Activated naive CD4-positive, alpha-beta T cell treated with anti-CD3 and anti-CD28 coated beads for 36 hours (primary cell): ENCODE results near the gene PATE2. TPM values are rescaled to one million over a fixed set of nuclear protein-coding genes. Genes with fewer than 3 reads are reported as not detected.

Source experiments
- CTCF ChIA-PET: fragments of 350-600 bp; sonication (Branson Sonifier 250); formaldehyde crosslinking; loops from one replicate; lab custom pipeline; 2021; ENCODE audit warnings: antibody characterized with exemption; lab: Charles Lee
- DNase-seq: peaks from one replicate; pipeline ENCODE4 v3.0.0-alpha.2; 2020
- H3K27ac Mint-ChIP-seq: one replicate; pipeline ENCODE4 v1.8.0; 2021; ENCODE audit warnings: mild to moderate bottlenecking, mixed read lengths
- H3K27me3 Mint-ChIP-seq: one replicate; pipeline ENCODE4 v1.8.0; 2021; ENCODE audit warnings: low read depth, mixed read lengths
- H3K36me3 Mint-ChIP-seq: one replicate; pipeline ENCODE4 v1.8.0; 2021; ENCODE audit warnings: low read depth, mixed read lengths
- H3K4me1 Mint-ChIP-seq: one replicate; pipeline ENCODE4 v1.8.0; 2021; ENCODE audit warnings: low read depth, mixed read lengths
- H3K4me3 Mint-ChIP-seq: one replicate; pipeline ENCODE4 v1.8.0; 2021; ENCODE audit warnings: mild to moderate bottlenecking, moderate library complexity, mixed read lengths
- H3K9me3 Mint-ChIP-seq: one replicate; pipeline ENCODE4 v1.8.0; 2021; ENCODE audit warnings: mixed read lengths
- intact Hi-C: fragments of 100-400 bp; cut with micrococcal nuclease; formaldehyde crosslinking; loops from one replicate; pipeline ENCODE4 v1.15.1; 2023
- total RNA-seq, 2 experiments: library from RNA; stranded (reverse); gene quantifications; one replicate each; pipeline ENCODE4 v1.2.3, GENCODE V29; 2021

The PATE2 gene
- total RNA-seq, result not detected

DNA sequence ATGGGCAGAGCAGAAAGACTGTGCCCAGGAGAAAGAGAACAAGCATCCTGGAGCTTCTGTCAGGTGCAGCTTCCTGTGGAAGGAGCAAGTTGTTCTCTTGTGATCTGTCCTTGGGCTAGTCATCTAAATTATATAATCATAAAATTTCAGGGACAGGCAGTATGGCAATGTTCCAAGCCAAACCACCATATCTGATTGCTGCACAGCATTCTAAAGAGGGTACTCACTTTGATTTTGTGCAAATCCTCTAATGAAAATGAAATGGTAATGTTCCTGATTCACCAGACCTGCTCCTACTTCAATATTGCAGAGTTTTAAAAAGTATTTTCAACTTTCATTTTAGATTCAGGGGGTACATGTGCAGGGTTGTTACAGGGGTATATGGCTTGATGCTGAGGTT is at the start of gene PATE2:
Gene PATE2, minus strand, starts transcription at position 101 of the 400 bp plus-strand sequence. Its CDS starts 55 bp downstream, at position 46.
- H3K27me3 Mint-ChIP-seq, result peaks cover 23% of the 10 kb centered on the region
- CTCF ChIA-PET, result no interaction called here
- H3K27ac Mint-ChIP-seq, result no peak within 1 kb of the TSS
- H3K4me1 Mint-ChIP-seq, result no peaks in the 10 kb centered on the region
- peaks cover 1% of the 10 kb centered on the region for H3K9me3 Mint-ChIP-seq
- H3K4me3 Mint-ChIP-seq, result no peak within 1 kb of the TSS
- DNase-seq, result no peak
- intact Hi-C loops, result no loop called here
- no peaks in the 10 kb centered on the region for H3K36me3 Mint-ChIP-seq

DNA sequence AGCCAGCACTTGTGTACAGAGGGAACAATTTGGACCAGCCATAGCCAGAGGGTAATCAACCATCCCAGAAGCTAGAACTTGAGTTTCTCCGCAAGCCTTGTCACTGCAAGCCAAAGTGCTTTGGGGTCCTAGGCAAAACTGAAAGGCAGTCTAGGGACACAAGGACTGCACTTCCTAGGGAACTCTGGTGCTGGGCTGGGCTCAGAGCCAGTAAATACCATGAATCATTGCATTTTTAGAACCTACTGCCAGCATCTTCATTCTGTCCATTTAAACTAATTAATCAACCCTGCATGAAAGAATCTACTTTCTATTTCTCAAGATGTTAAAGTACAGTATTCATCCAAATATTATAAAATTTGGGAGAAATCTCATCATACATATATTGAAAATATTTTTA is 29.3 kb upstream of the PATE2 start:
- intact Hi-C loops, result no loop called here
- H3K27ac Mint-ChIP-seq, result no peak overlapping the region
- CTCF ChIA-PET, result interaction anchor here (0.7 kb wide), 1 partner anchor 11 kb away, joined by 3 read pairs; no protein-coding TSS in a partner anchor
- no peaks in the 10 kb centered on the region for H3K36me3 Mint-ChIP-seq
- H3K9me3 Mint-ChIP-seq, result peaks cover 11% of the 10 kb centered on the region
- no peaks in the 10 kb centered on the region for H3K4me1 Mint-ChIP-seq
- no peak overlapping the region for H3K4me3 Mint-ChIP-seq
- DNase-seq, result no peak
- no peaks in the 10 kb centered on the region for H3K27me3 Mint-ChIP-seq

GRCh38 chr11:125802387-125802786 is 23.8 kb upstream of the PATE2 start:
- Mint-ChIP-seq H3K9me3 (peaks cover 29% of the 10 kb centered on the region), H3K27ac (no peak overlapping the region), H3K27me3 (peaks cover 10% of the 10 kb centered on the region), H3K4me3 (no peak overlapping the region), H3K36me3 (no peaks in the 10 kb centered on the region), H3K4me1 (no peaks in the 10 kb centered on the region)
- no peak for DNase-seq
- CTCF ChIA-PET, result no interaction called here
- intact Hi-C loops, result no loop called here

DNA sequence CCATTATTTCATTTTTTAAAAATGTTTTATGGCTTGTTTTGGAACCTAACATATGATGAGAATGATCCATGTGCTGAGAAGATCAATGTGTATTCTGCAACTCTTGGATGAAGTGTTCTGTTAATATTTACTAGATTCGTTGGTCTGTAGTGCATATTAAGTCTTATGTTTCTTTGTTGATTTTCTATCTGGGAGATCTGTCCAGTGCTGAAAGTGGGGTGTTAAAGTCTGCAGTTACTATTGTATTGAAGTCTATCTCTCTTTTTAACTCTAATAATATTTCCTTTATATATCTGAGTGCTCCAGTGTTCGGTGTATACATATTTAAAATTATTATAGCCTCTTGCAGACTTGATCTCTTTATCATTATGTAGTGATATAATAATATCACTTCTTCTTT is 21.2 kb upstream of the PATE2 start:
- Mint-ChIP-seq H3K36me3 (no peaks in the 10 kb centered on the region), H3K27me3 (peaks cover 10% of the 10 kb centered on the region), H3K27ac (no peak overlapping the region), H3K4me1 (no peaks in the 10 kb centered on the region), H3K9me3 (peaks cover 43% of the 10 kb centered on the region), H3K4me3 (no peak overlapping the region)
- intact Hi-C loops, result no loop called here
- DNase-seq, result no peak
- CTCF ChIA-PET, result no interaction called here

- H3K9me3 Mint-ChIP-seq, result peaks cover 43% of the 10 kb centered on the region
- CTCF ChIA-PET, result no interaction called here
- DNase-seq, result no peak
- H3K4me3 Mint-ChIP-seq, result no peak overlapping the region
- H3K36me3 Mint-ChIP-seq, result no peaks in the 10 kb centered on the region
- H3K4me1 Mint-ChIP-seq, result no peaks in the 10 kb centered on the region
- no peak overlapping the region for H3K27ac Mint-ChIP-seq
- intact Hi-C loops, result no loop called here
- peaks cover 10% of the 10 kb centered on the region for H3K27me3 Mint-ChIP-seq
Observed at GRCh38 chr11:125797641-125798040, 19.0 kb upstream of the PATE2 start.

DNA sequence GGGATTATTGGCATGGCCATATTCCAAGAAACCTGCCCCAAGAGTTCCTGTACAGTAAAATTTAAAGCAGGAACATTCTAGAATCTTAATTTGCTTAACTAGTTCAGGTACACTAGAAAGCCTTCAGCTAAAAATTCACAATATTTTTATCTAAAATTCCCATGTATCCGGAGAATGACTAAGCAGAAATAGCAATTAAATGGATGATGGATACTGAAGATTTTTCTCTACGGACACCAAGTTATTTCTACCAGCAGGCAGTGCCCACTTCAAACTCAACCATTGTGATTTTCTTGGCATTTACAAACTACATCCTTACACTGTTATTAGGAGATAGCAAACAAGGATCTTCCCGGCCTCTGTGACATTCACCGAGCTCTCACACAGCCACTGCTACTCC is 12.2 kb upstream of the PATE2 start:
- no peaks in the 10 kb centered on the region for H3K36me3 Mint-ChIP-seq
- H3K27ac Mint-ChIP-seq, result no peak overlapping the region
- no peaks in the 10 kb centered on the region for H3K27me3 Mint-ChIP-seq
- H3K9me3 Mint-ChIP-seq, result peaks cover 16% of the 10 kb centered on the region
- H3K4me1 Mint-ChIP-seq, result no peaks in the 10 kb centered on the region
- intact Hi-C loops, result no loop called here
- DNase-seq, result no peak
- CTCF ChIA-PET, result no interaction called here
- no peak overlapping the region for H3K4me3 Mint-ChIP-seq

DNA sequence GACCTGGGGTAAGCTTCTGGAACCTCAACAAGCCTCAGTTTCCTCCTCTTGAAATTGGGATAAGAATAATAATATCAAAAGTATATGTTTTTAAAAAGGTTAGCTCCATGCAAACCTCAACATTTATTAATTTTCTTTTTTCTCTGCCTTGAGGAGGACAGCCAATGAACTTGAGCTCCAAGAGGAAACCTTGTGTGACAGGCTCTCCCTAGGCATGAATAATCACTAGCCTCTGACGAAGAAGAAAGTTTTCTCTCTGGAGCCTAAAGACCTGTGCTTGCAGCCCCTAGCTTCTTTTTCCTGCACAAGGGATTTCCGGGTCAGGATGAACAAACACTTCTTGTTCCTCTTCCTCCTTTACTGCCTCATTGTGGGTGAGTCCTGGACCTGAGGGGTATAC is 9.2 kb upstream of the PATE2 start, which contains the start of gene PATE3:
Gene PATE3, plus strand, starts transcription at position 301 of the 400 bp plus-strand sequence. Its CDS starts 25 bp downstream, at position 326.
- intact Hi-C loops, result no loop called here
- no peak for DNase-seq
- H3K27ac Mint-ChIP-seq, result no peak within 1 kb of the TSS

GRCh38 chr11:125784678-125785077 is 6.0 kb upstream of the PATE2 start:
- intact Hi-C loops, result no loop called here
- Mint-ChIP-seq H3K4me1 (no peaks in the 10 kb centered on the region), H3K36me3 (no peaks in the 10 kb centered on the region), H3K27ac (no peak overlapping the region), H3K9me3 (peaks cover 1% of the 10 kb centered on the region), H3K27me3 (peaks cover 12% of the 10 kb centered on the region), H3K4me3 (no peak overlapping the region)
- CTCF ChIA-PET, result no interaction called here
- no peak for DNase-seq

More for the DNA sequence above, 9.2 kb upstream of the PATE2 start, which contains the start of gene PATE3:
- no peaks in the 10 kb centered on the region for H3K36me3 Mint-ChIP-seq
- H3K27me3 Mint-ChIP-seq, result peaks cover 2% of the 10 kb centered on the region
- H3K9me3 Mint-ChIP-seq, result peaks cover 3% of the 10 kb centered on the region
- H3K4me3 Mint-ChIP-seq, result no peak within 1 kb of the TSS
- no peaks in the 10 kb centered on the region for H3K4me1 Mint-ChIP-seq
- CTCF ChIA-PET, result no interaction called here

DNA sequence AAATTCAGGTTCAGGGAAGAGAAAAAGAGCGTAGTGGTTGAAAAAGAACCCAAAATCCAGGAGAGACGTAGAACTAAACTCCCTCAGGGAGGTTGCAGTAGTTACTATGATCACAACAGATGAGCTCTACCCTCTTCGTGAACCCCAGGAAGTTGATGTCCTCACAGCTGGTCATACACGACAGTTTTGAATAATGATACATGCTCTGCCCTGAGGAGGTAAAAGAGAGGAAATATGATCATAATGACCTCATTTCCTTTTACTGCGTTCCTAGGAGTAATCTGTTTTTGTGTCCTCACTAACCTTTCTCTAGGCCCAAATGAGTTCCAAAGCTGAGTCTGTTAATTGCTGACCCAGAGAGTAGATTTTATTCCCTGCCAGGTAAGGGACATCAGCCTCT is 1.3 kb downstream of the PATE2 start:
- Mint-ChIP-seq H3K4me3 (no peak overlapping the region), H3K27me3 (peaks cover 17% of the 10 kb centered on the region), H3K4me1 (no peaks in the 10 kb centered on the region), H3K9me3 (no peaks in the 10 kb centered on the region), H3K36me3 (no peaks in the 10 kb centered on the region), H3K27ac (no peak overlapping the region)
- CTCF ChIA-PET, result no interaction called here
- no peak for DNase-seq
- intact Hi-C loops, result no loop called here

- Mint-ChIP-seq H3K9me3 (no peaks in the 10 kb centered on the region), H3K4me3 (no peak overlapping the region), H3K27ac (no peak overlapping the region), H3K36me3 (no peaks in the 10 kb centered on the region), H3K27me3 (peaks cover 7% of the 10 kb centered on the region), H3K4me1 (no peaks in the 10 kb centered on the region)
- CTCF ChIA-PET, result no interaction called here
- intact Hi-C loops, result no loop called here
- no peak for DNase-seq
Observed at GRCh38 chr11:125773516-125773915, 5.1 kb downstream of the PATE2 start.

GRCh38 chr11:125772834-125773505 is 5.7 kb downstream of the PATE2 start:
- CTCF ChIA-PET, result no interaction called here
- H3K4me3 Mint-ChIP-seq, result no peak overlapping the region

DNA sequence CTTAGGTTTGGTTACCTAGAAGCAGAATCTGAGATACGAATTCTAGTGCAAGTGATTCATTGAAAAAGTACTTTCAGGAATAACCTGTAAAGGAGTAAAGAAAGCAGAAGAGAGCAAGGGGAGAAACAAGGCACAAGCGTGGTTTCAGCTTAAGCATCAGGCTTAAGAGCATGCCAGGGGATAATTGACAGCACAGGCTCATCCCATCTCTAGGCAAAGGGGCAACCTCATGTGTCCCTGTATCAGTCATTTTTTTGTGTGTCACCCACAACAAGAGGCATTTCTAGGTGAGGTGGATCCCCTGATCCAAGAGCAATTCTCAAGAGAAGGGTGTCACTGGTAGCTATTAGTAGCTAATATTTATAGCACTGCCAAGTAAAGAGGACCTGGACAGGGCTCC is 8.0 kb downstream of the PATE2 start:
- CTCF ChIA-PET, result no interaction called here
- H3K36me3 Mint-ChIP-seq, result no peaks in the 10 kb centered on the region
- no peak overlapping the region for H3K4me3 Mint-ChIP-seq
- peaks cover 2% of the 10 kb centered on the region for H3K4me1 Mint-ChIP-seq
- H3K27me3 Mint-ChIP-seq, result peaks cover 6% of the 10 kb centered on the region
- no peaks in the 10 kb centered on the region for H3K9me3 Mint-ChIP-seq
- intact Hi-C loops, result no loop called here
- H3K27ac Mint-ChIP-seq, result no peak overlapping the region
- DNase-seq, result no peak

More at GRCh38 chr11:125772834-125773505, 5.7 kb downstream of the PATE2 start:
- Mint-ChIP-seq H3K36me3 (no peaks in the 10 kb centered on the region), H3K4me1 (peaks cover 1% of the 10 kb centered on the region), H3K27me3 (peaks cover 6% of the 10 kb centered on the region), H3K27ac (no peak overlapping the region), H3K9me3 (no peaks in the 10 kb centered on the region)
- intact Hi-C loops, result no loop called here
- no peak for DNase-seq

DNA sequence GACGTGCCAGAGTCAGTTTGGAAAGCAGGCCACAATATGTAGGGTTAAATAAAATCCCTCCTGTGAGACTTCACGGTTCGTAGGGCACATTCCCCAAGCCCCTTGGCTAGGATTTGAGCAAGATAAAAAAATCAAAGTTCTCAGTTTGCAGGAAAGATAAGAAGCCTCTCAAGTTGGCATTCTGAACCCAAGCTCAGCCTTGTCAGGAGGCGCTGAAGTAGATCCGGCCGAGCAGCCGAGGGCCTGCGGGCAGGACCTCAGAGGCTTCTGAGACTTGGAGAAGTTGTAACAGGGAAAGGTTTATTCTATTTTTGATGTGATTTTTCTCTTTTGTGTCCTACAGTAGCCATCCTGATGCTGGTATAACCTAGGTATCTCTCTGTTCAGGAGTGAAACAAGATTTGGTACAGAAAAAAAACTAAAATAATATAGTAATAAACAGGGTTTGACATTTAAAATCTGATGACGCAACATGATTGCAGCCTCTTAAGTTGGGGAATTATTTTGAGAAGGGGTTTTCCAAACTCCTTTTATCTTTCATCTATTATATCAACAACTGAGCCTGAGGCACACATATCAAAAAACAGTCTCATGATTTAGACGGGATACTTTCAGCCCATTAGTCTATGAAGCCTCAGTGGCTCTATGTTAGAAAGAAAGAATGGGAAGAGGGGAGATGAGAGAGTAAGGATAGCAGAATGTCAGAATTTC is 10.1 kb downstream of the PATE2 start:
- Mint-ChIP-seq H3K27me3 (peaks cover 6% of the 10 kb centered on the region), H3K4me3 (no peak overlapping the region), H3K9me3 (no peaks in the 10 kb centered on the region), H3K27ac (no peak overlapping the region), H3K36me3 (no peaks in the 10 kb centered on the region), H3K4me1 (peaks cover 2% of the 10 kb centered on the region)
- intact Hi-C loops, result no loop called here
- CTCF ChIA-PET, result no interaction called here
- DNase-seq, result no peak
